HPDE6-E6E7 (cell line): Measurements from ENCODE around the gene CDC34.

Experiments used
- DNase-seq: peaks from one replicate; pipeline ENCODE4 v3.0.0; 2011; ENCODE audit warnings: missing footprints; ENCODE audit errors: extremely low spot score

The CDC34 gene

DNA sequence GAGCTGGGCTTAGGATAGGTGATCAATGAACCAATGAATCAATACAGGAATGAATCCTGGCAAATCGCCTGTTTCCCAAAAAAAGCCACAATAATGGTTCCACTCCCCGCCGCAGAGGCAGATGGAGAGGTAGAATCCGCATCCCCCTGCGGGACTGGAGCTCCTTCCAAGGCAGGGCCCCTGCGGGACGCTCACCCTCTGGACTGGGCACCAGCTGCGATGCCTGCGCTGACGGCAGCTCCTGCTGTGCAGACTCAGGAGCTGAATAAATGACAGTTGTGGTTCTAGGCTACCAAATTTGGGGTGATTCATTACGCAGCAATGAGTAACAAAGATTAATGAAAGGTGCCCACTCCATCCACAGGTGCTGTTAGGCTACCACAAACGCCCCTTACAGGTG lies 8.8 kb upstream of the CDC34 start:
- no peak for DNase-seq

DNA sequence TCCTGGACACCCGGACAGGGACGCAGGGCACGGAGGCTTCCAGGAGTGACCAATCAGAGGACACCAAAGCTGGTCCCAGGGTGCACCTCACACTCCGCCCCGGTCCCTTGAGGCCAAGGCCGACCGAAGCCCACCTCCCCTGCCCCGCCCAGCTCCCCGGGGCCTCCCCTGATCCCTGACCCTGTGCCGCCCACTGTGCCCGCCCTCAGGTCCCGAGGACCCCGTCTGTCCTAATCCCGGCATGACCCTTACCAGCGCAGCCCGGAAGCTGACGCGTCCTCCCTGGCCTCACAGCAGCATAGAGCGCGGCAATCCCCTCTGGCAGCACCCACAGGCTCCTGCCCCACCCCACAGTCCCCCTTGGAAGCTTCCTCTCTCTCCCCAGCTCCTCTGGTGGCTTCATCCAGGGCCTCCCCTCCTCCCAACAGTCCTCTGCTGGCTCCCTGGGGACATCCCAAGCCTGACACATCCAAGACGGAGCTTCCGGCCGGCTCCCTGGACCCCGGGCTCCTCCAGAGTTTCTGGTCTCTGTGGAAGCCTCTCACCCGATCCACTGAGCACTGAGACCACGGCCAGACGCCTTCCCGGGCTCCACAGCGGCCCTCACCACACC lies 7.4 kb upstream of the CDC34 start:
- no peak for DNase-seq

DNA sequence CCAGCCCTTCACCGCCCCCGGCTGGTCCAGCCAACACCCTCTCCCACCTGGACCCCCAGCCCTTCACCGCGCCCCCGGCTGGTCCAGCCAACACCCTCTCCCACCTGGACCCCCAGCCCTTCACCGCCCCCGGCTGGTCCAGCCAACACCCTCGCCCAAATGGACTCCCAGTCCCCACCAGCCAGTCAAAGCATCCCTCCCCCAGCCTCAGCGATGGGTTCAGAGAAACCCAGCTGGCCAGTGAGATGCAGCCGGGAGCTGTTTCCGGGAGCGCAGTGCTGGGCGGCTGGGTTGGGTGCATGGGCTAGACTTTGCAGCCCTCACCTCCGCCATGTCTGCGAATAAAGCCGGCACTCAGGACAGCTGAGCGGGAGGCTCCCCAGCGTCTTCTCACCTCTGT lies 6.5 kb upstream of the CDC34 start:
- no peak for DNase-seq

DNA sequence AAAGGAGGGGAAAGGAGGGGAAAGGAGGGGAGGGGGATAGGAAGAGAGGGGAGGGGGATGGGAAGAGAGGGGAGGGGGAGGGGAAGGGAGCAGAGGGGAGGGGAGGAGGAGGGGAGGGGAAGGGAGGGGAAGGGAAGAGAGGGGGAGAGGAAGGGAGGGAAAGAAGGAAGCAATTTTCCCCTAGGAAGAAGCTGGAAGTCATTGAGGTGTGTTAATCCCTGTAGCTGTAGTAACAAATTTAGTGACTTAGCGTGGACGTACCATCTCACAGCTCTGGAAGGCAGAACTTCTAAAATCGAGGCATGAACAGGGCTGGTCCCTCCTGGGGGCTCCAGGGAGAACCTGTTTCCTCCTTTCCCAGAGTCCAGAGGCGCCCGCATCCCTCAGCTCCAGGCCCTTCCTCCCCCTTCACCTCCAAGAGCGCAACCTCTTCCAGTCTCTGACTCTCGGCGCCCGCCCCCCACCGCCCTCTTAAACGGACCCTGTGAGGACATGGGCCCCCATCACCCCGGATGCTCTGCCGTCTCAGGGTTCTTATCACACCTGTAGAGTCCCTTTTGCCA lies 5.6 kb upstream of the CDC34 start:
- DNase-seq, result no peak

DNA sequence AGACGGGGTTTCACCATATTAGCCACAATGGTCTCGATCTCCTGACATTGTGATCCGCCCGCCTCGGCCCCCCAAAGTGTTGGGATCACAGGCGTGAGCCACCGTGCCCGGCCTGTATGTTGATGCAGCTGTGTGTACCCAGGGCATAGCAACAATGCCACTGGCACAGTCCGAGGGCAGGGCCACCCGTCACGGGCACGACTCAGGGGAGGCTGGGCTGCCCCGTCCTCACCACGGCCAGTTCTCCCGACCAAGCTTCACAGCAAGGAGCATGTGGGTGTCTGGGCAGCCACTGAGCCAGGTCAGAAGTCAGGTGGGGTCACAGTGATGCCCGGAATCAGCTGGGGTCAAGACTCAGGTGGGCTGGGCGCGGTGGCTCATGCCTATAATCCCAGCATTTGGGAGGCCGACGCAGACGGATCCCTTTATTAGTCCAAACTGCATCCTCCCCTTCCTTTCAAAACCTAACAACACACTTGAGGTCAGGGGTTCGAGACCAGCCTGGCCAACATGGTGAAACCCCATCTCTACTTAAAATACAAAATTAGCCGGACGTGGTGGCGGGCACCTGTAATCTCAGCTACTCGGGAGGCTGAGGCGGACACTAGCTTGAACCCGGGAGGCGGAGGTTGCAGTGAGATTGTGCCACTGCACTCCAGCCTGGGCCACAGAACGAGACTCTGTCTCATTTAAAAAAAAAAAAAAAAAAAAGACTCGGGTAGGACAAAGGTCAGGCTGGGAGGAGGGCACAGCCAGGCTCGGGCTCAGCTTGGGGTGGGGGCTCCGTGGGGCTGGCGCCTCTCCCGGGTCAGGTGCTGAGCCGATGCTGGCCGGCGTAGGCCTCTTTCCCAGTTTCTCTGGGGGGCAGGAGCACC lies 1.2 kb upstream of the CDC34 start:
- no peak for DNase-seq

DNA sequence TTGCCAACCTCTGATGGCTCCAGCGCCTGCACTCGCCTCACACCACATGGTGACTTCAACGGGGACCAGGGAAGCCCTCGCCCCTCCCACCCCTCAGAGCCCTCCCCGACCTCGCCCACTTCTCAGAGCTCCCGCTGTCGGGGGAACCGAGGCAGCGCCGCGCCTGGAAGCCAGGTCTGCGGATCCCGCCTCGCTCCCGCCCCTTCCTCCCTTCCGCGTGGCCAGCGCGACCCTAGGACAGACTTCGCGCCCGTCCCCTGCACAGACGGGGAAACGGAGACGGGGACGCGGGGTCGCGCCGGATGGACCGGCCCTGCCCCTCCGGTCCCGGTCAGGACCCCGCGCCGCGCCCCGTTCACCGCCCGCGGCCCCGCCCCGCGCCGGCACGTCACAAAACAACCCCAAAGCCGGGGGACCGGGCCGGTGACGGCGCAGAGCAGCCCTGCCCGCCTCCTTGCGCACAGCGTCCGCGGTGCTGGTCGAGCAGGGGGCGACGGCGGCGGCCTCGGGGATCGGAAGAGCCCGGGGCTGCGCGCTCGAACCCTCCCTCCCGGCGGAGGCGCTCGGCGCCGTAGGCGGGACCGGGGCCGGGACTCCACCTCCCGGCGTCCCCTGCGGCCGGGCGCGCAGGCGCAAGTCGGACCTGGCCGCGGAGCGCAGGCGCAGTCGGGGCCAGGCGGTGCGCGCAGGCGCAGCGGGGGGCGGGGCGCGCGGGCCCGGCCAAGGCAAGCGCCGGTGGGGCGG lies 379 bp upstream of the CDC34 start:
- peak; percentile 90 for DNase-seq

DNA sequence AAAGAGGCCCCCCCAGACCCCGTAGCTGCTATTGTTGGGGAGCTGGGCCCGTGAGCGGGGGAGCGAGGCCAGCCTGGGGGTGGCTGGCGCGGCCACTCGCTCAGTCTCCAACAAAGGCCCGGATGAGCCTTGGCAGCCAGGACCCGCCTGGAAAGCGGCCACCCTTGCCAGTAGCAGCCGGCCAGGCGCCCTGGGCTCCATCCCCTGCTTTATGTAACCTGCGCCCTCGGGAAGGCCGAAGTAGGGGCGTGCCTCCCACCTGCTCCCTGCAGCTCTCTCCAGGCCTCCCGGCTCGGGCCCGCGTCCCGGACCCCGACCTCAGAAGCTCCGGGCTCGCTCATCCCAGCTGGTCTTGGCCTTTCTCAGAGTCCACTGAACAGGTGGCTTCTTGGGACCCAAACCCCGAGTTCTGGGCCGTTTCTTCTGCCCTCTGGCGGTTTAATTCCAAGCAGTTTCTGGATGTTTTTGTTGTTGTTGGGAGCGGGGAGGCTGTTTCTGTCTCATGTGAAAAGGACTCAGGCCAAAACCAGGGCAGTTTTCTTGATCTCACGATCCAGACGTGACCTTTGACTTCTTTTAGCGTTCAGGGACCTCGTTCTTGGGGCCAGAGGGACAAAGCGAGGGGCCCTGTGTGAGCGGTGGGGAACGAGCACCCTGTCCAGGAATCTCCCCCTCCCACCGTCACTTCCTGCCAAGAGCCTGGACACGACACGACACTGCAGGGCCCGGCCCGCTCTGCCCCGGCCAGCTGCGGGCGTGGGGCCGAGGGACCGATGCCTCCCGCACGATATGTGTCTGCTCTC lies 1.2 kb downstream of the CDC34 start:
- peak; percentile 26 for DNase-seq

DNA sequence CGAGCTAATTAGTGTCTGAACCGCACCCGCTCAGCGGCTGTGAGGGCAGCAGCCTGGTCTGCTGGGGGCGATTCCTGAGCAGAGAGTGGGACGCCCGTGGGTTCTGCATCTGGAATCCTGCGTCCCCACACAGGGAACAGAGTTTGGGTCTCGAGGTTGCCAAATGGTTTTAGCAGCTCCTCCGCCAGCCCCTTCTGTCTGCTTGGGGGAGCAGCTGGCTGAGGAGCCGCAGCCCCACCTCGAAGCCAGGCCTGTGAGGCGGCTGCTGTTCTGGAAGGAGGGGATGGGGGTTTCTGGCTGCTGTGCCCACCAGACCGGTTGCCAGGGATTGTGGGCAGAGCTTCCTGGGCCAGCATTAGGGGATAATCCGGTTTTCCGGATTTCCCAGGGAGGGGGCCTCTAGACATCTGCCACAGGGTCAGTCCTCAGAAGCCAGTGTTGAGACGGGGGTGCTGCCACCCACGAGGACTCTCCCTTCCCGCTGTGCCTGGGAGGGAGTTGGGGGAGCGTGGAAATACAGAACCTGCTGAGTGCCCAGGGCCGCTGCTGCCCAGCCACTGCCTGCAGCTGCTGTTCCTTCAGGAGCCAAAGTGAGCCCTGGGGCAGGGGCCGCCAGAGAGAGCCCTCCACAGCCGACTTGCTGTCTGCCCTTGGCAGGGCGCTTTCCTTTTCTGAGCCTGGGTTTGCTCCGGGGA lies 2.0 kb downstream of the CDC34 start:
- no peak for DNase-seq

DNA sequence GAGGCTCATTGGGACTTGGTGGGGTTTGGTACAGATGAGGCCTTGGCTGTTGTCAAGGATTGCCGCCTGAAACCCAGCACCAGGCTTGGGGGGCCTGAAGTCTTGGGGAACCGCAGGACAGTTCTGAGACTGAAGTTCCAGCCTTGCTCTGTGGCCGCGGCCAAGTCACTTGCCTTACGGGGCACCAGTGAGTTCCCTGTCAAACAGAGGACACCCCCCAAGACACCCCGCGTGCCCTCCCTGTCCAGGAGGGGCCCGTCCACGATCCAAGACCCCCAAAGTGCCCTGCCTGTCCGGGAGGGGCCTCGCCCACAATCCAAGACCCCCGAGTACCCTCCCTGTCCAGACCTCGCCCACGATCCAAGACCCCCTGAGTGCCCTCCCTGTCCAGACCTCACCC lies 2.5 kb downstream of the CDC34 start:
- no peak for DNase-seq

DNA sequence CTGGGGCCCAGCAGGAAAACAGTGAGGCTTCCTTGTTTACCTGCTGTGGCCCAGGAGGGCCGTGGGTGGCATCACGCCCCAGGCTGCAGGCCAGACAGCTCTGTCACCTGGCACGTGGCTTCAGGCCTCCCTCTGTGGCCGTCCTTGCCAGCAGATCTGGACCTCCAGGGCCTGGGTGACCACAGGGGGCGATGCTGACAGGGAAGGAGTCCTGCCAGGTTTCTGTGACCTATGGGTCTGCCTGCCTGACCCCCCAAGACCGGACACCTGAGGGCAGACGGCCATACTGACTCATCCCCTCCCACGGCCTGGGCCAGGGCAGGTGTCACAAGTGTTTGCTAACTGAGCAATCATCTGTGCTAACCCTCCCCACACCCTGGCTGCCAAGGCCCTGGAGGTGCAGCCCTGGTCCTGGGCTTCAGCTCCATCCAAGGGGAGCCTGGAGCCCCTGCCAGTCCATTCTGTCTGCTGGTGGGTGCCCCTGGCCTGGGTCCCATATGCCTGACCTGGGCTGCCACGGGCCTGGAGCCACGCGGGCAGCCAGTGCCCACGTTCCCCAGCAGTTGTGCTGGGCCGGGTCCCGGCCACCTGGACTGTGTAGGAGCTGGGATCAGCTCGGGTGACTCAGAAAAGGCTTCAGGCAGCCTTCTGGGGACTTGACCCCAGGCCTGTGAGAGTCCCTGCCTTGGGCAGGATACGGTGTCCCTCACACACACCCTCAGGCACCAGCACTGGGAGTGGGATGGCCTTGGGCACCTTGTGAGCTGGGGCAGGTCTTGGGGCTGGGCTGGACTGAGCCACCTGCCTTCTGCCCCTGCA lies 3.7 kb downstream of the CDC34 start:
- DNase-seq, result no peak

DNA sequence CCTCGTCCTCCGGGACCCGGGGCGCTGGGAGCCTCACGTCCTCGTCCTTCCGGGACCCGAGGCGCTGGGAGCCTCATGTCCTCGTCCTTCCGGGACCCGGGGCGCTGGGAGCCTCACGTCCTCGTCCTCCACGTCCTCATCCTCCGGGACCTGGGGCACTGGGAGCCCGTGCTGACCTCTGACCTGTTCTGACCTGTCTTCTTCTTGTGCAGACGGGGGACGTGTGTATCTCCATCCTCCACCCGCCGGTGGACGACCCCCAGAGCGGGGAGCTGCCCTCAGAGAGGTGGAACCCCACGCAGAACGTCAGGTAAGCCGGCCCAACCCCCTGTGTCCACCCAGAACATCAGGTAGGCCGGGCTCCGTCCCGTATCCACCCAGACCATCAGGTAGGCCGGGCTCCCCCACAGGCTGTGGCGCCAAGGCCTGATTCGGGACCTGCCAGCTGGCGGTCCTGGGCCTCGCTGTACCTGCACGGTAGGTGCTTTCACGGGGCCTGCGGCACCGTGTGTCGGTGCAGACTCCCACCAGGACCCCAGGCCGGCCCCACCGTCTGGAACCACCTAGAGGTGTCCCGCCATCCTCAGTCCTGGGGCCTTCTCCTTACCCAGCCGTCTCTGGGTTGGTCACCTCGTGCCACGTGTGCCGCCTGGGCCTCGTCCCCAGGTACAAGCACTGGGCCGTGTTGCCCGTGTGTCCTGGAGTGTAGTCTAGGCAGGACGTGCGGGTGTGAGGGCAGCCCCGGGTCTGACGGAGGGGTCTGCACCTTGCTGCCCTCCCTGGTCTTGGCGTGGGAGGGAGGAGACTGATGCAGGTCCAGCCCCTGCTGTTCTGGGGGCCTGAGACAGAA lies 4.7 kb downstream of the CDC34 start:
- DNase-seq, result no peak

DNA sequence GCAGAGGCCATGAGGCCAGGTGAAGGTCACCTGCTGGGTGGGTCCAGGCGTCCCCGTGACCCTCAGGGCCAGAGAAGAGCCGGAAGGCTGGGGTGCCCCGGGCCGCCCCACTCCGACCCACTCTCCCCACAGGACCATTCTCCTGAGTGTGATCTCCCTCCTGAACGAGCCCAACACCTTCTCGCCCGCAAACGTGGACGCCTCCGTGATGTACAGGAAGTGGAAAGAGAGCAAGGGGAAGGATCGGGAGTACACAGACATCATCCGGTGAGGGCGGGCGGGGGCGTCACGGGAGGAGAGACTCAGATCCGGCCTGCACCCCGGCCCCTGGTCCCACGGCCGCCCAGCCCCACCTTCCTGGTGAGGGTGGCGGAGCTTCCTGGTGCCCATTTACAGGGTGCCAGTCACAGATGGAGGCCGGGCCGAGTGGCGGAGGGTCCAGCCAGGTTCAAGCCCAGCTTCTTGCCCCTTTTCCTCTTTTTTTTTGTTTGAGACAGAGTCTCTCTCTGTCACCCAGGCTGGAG lies 5.4 kb downstream of the CDC34 start:
- DNase-seq, result no peak

DNA sequence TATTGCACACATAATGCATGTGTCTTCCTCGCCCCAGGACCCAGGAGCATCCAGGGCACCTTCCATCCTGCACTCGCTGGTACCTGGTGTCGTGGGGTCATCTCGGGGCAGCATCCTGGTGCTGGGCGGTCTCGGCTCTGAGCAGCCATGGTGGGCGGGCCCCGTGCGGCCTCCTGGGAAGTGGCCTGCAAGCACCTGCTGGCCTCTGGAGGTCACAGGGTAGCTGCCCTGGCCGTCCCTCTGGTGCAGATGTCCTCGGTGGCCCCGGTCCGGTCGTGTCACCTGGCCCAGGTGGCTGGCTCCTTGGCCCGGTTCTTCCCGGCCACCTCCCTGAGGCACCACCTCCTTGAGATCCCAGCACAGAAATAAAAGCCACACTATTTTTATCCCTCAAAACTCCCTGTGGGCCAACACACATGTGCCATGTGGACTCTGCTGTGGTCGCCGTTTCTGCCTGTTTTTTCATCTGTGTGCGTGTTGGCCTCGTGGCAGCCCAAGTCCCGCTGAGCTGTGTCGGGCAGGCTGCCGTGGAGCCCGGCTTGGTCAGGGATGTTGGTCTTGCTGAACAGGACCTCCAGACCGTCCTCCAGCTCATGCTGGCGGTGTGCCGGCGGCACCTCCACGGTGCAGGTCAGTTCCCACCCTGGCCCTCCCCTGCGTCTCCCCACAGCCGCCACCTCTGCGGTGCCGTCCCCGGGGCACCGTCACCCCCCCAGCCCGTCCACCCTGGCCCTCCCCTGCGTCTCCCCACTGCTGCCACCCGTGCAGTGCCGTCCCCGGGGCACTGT lies 7.3 kb downstream of the CDC34 start:
- no peak for DNase-seq

DNA sequence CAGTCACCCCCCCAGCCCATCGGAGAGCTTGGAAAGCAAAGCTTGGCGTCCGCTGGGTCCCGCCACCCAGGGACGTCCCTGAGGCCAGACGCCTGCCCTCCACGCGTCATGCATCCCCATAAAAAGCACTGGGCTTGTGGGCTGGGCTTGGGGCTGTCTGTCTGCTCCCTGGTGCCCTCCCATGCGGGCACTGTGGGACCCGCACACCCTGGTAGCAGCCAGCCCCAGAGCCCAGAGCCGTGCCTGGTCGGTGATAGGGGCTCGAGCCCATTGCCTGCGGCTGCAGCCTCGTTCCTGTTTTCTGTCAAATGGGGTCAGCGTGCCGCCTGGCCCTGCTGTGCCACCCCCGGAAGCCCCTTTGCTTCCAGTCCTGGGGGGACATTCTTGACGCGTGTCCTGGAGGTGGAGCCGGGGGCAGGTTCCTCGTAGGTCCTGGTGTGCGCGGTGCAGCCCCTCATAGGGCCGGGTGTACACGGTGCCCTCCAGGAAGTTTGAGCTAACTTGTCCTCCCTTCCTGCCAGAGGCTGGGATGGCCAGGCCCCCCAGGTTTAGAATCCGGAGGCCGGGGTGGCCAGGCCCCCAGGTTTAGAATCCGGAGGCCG lies 8.0 kb downstream of the CDC34 start:
- no peak for DNase-seq

DNA sequence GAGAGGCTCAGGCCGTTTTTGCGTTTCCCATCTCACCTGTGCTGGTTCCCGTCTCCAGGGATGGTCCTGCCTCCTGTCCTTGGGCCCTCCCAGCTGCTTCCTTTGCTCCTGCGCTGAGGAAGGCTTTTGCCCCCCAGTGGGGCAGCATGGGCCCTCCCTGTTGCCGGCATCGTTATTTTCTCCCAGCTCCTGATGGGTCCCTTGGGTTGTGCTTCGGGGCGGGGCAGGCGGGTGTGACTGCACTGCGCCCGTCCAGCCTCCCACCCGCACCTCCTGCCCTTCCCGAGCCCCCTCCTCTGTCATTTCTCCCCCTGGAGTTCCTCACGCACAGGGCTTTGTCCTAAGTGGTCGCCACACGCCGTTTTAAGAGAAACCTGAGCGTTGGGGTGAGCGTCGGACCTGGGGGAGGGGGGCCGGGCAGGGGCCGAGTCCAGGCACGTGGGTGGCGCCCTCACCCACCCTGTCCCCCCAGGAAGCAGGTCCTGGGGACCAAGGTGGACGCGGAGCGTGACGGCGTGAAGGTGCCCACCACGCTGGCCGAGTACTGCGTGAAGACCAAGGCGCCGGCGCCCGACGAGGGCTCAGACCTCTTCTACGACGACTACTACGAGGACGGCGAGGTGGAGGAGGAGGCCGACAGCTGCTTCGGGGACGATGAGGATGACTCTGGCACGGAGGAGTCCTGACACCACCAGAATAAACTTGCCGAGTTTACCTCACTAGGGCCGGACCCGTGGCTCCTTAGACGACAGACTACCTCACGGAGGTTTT lies 9.5 kb downstream of the CDC34 start:
- DNase-seq, result no peak

DNA sequence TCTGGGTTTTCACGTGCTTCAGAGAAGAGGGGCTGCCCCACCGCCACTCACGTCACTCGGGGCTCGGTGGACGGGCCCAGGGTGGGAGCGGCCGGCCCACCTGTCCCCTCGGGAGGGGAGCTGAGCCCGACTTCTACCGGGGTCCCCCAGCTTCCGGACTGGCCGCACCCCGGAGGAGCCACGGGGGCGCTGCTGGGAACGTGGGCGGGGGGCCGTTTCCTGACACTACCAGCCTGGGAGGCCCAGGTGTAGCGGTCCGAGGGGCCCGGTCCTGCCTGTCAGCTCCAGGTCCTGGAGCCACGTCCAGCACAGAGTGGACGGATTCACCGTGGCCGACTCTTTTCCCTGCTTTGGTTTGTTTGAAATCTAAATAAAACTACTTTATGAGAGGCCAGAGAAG lies 10.1 kb downstream of the CDC34 start:
- no peak for DNase-seq
